ENCODE results near the gene STPG1.

GRCh38 chr1:24412408-24412807 is 1.2 kb downstream of the STPG1 start:
- TF ChIP-seq REST (IDR thresholded peaks at IDR 0.05; ENCODE audit: insufficient read depth in 1 of 2, low read depth in 2 of 2, low read length in 2 of 2) (no peak), POLR2AphosphoS5 (IDR thresholded peaks at IDR 0.05; ENCODE audit: low read depth, low read length) (no peak), SIN3A (IDR thresholded peaks at IDR 0.05; ENCODE audit: borderline replicate concordance, insufficient read depth, low read length) (no peak), FOXP2 (optimal IDR thresholded peaks at IDR 0.05; ENCODE audit: borderline replicate concordance, extremely low read depth, extremely low read length, insufficient read depth) (no peak)
